Loucy (cell line): ENCODE results near the gene CTNNA2.

Source experiments
- H2AFZ ChIP-seq: fragments of 200-600 bp; sonication (generic); 2 replicates; pipeline ENCODE4 v1.6.0; 2016; ENCODE audit warnings: antibody characterized with exemption, mild to moderate bottlenecking, low read length, moderate library complexity
- H3F3A ChIP-seq: fragments of 200-600 bp; 2 replicates; pipeline ENCODE4 v1.6.0; 2016; ENCODE audit warnings: antibody characterized with exemption, low read depth, mild to moderate bottlenecking
- H3K27me3 ChIP-seq: fragments of 200-600 bp; sonication (generic); 2 replicates; pipeline ENCODE4 v1.6.1; 2014; ENCODE audit warnings: low read length, mild to moderate bottlenecking; ENCODE audit not compliant: insufficient read depth, poor library complexity, severe bottlenecking
- H3K36me3 ChIP-seq: fragments of 200-600 bp; sonication (generic); 2 replicates; pipeline ENCODE4 v1.6.1; 2016; ENCODE audit warnings: low read length; ENCODE audit not compliant: insufficient read depth
- H3K4me1 ChIP-seq: fragments of 200-600 bp; sonication (generic); 2 replicates; pipeline ENCODE4 v1.5.1; 2014; ENCODE audit warnings: low read length, mild to moderate bottlenecking; ENCODE audit not compliant: insufficient read depth, poor library complexity, severe bottlenecking
- H3K4me2 ChIP-seq: fragments of 200-600 bp; sonication (generic); 2 replicates; pipeline ENCODE4 v1.6.0; 2014; ENCODE audit warnings: antibody characterized with exemption, low read length, low read depth, mild to moderate bottlenecking; ENCODE audit not compliant: poor library complexity, severe bottlenecking
- H3K4me3 ChIP-seq: fragments of 200-600 bp; sonication (generic); 2 replicates; pipeline ENCODE4 v1.5.1; 2014; ENCODE audit warnings: low read length, mild to moderate bottlenecking, mixed read lengths; ENCODE audit not compliant: poor library complexity, severe bottlenecking
- H3K79me2 ChIP-seq: fragments of 200-600 bp; sonication (generic); 2 replicates; pipeline ENCODE4 v1.6.1; 2014; ENCODE audit warnings: low read length; ENCODE audit not compliant: insufficient read depth
- H3K9ac ChIP-seq: fragments of 200-600 bp; sonication (generic); 2 replicates; pipeline ENCODE4 v1.6.0; 2014; ENCODE audit warnings: mild to moderate bottlenecking, low read depth, low read length, moderate library complexity; ENCODE audit not compliant: poor library complexity, severe bottlenecking
- H3K9me2 ChIP-seq: fragments of 200-600 bp; sonication (generic); replicated peaks from 2 replicates; pipeline ENCODE4 v1.6.1; 2016; ENCODE audit warnings: low read depth, low read length, mixed read lengths
- H3K9me3 ChIP-seq: fragments of 200-600 bp; sonication (generic); 2 replicates; pipeline ENCODE4 v1.6.1; 2014; ENCODE audit warnings: mild to moderate bottlenecking, antibody characterized with exemption, low read length, low read depth; ENCODE audit not compliant: insufficient read depth
- H4K20me1 ChIP-seq: fragments of 200-600 bp; sonication (generic); 2 replicates; pipeline ENCODE4 v1.6.0; 2014; ENCODE audit warnings: antibody characterized with exemption, low read length, mild to moderate bottlenecking; ENCODE audit not compliant: insufficient read depth, poor library complexity, severe bottlenecking
- CTCF ChIP-seq: fragments of 200-600 bp; sonication (generic); conservative IDR thresholded peaks from 2 replicates; pipeline ENCODE4 v1.5.1; 2014; ENCODE audit warnings: mild to moderate bottlenecking, antibody characterized with exemption, low read length
- EZH2phosphoT487 ChIP-seq: fragments of 200-600 bp; IDR thresholded peaks from 2 replicates; pipeline ENCODE4 v1.6.1; 2018; ENCODE audit warnings: antibody characterized with exemption, mild to moderate bottlenecking, moderate library complexity, borderline replicate concordance

CTNNA2 gene

GRCh38 chr2:80311304-80311703 lies 798.5 kb downstream of the CTNNA2 start:
- H3K9me3 ChIP-seq, result no peaks in the 10 kb centered on the region
- no peak overlapping the region for H3K4me2 ChIP-seq
- H3K9me2 ChIP-seq, result no peaks in the 10 kb centered on the region
- TF ChIP-seq CTCF (no peak), EZH2phosphoT487 (no peak)
- no peaks in the 10 kb centered on the region for H3F3A ChIP-seq
- H3K27me3 ChIP-seq, result no peaks in the 10 kb centered on the region
- H3K36me3 ChIP-seq, result no peaks in the 10 kb centered on the region
- H2AFZ ChIP-seq, result no peak overlapping the region
- no peak overlapping the region for H3K4me3 ChIP-seq
- H3K9ac ChIP-seq, result no peak overlapping the region
- no peaks in the 10 kb centered on the region for H3K4me1 ChIP-seq
- no peaks in the 10 kb centered on the region for H4K20me1 ChIP-seq
- no peaks in the 10 kb centered on the region for H3K79me2 ChIP-seq

GRCh38 chr2:80312282-80312839 lies 799.5 kb downstream of the CTNNA2 start:
- Histone ChIP-seq H3K9me2 (no peaks in the 10 kb centered on the region), H3K36me3 (no peaks in the 10 kb centered on the region), H3K4me2 (no peak overlapping the region), H3K79me2 (no peaks in the 10 kb centered on the region), H3K27me3 (no peaks in the 10 kb centered on the region), H3K9ac (no peak overlapping the region), H4K20me1 (no peaks in the 10 kb centered on the region), H3K9me3 (no peaks in the 10 kb centered on the region), H2AFZ (no peak overlapping the region), H3F3A (no peaks in the 10 kb centered on the region), H3K4me3 (no peak overlapping the region), H3K4me1 (no peaks in the 10 kb centered on the region)
- TF ChIP-seq EZH2phosphoT487 (no peak), CTCF (no peak)

- H3F3A ChIP-seq, result no peaks in the 10 kb centered on the region
- no peaks in the 10 kb centered on the region for H3K79me2 ChIP-seq
- H3K9me2 ChIP-seq, result no peaks in the 10 kb centered on the region
- H3K4me1 ChIP-seq, result no peaks in the 10 kb centered on the region
- H2AFZ ChIP-seq, result no peak overlapping the region
- no peaks in the 10 kb centered on the region for H3K9me3 ChIP-seq
- H3K27me3 ChIP-seq, result no peaks in the 10 kb centered on the region
- H4K20me1 ChIP-seq, result no peaks in the 10 kb centered on the region
- no peak for TF ChIP-seq EZH2phosphoT487
- TF ChIP-seq CTCF, result no peak
- H3K36me3 ChIP-seq, result no peaks in the 10 kb centered on the region
- no peak overlapping the region for H3K4me3 ChIP-seq
- no peak overlapping the region for H3K4me2 ChIP-seq
- no peak overlapping the region for H3K9ac ChIP-seq
Measured at GRCh38 chr2:80322311-80322920, 809.6 kb downstream of the CTNNA2 start.
